Measurements from ENCODE around the gene PPIE. TPM values are rescaled to one million over a fixed set of nuclear protein-coding genes. Genes with fewer than 3 reads are reported as not detected.

Gene PPIE
- total RNA-seq, 2 experiments from 2014 or later: 64.1 to 68.7 TPM

GRCh38 chr1:39802496-39803260, 64.0 kb downstream of the PPIE start:
- intact Hi-C loops (cut with micrococcal nuclease): no loop called here
- Mint-ChIP-seq H3K27ac (no peak overlapping the region), H3K27me3 (no peaks in the 10 kb centered on the region), H3K4me1 (ENCODE audit: low read depth) (peaks cover 12% of the 10 kb centered on the region), H3K4me3 (no peak overlapping the region), H3K36me3 (peaks cover 6% of the 10 kb centered on the region), H3K9me3 (peaks cover 3% of the 10 kb centered on the region)
- ChIA-PET CTCF (interaction anchor here (0.6 to 1.1 kb wide), 3 partner anchors 100 to 536 kb away, joined by 3 to 4 read pairs (median 3); no protein-coding TSS in a partner anchor), POLR2A (no interaction called here)
- DNase-seq: no peak

- Mint-ChIP-seq H3K27ac (no peak overlapping the region), H3K9me3 (peaks cover 3% of the 10 kb centered on the region), H3K4me3 (no peak overlapping the region), H3K36me3 (peaks cover 6% of the 10 kb centered on the region), H3K27me3 (no peaks in the 10 kb centered on the region), H3K4me1 (ENCODE audit: low read depth) (no peaks in the 10 kb centered on the region)
- intact Hi-C loops (cut with micrococcal nuclease): no loop called here
- CTCF ChIA-PET: interaction anchor here (0.9 kb wide), 1 partner anchor 168 kb away, joined by 3 read pairs; no protein-coding TSS in a partner anchor
- DNase-seq: no peak
- POLR2A ChIA-PET: no interaction called here
Observed at GRCh38 chr1:39805385-39805784, 66.7 kb downstream of the PPIE start.

GRCh38 chr1:39808784-39809517, 70.3 kb downstream of the PPIE start:
- peaks cover 3% of the 10 kb centered on the region for H3K27me3 Mint-ChIP-seq
- ChIA-PET CTCF (interaction anchor here (1.3 kb wide), 1 partner anchor 9 kb away, joined by 4 read pairs; no protein-coding TSS in a partner anchor), POLR2A (no interaction called here)
- H3K9me3 Mint-ChIP-seq: peaks cover 3% of the 10 kb centered on the region
- H3K36me3 Mint-ChIP-seq: peaks cover 6% of the 10 kb centered on the region
- intact Hi-C loops (cut with micrococcal nuclease): no loop called here
- no peaks in the 10 kb centered on the region for H3K4me1 Mint-ChIP-seq (ENCODE audit: low read depth)
- H3K27ac Mint-ChIP-seq: no peak overlapping the region
- H3K4me3 Mint-ChIP-seq: no peak overlapping the region
- DNase-seq: no peak

- Mint-ChIP-seq H3K9me3 (no peaks in the 10 kb centered on the region), H3K4me1 (ENCODE audit: low read depth) (peaks cover 16% of the 10 kb centered on the region), H3K27ac (no peak overlapping the region), H3K4me3 (no peak overlapping the region), H3K27me3 (peaks cover 7% of the 10 kb centered on the region), H3K36me3 (no peaks in the 10 kb centered on the region)
- intact Hi-C loops (cut with micrococcal nuclease): no loop called here
- DNase-seq: no peak
- ChIA-PET POLR2A (no interaction called here), CTCF (no interaction called here)
Observed at GRCh38 chr1:39812913-39813312, 74.2 kb downstream of the PPIE start.

Other genes starting within 250 kb of the PPIE start
- gene BMP8A, start 247.2 kb upstream of the PPIE start, total RNA-seq: not detected
- 100 to 1,000 TPM; 261 to 265 TPM for gene PABPC4, start 162.1 kb upstream of the PPIE start, total RNA-seq
- under 1 TPM; 0.19 TPM for gene HEYL, start 99.2 kb upstream of the PPIE start, total RNA-seq
- not detected for gene NT5C1A, start 66.8 kb upstream of the PPIE start, total RNA-seq
- under 1 TPM; 0.43 to 0.61 TPM for gene HPCAL4, start 47.4 kb upstream of the PPIE start, total RNA-seq
- gene OXCT2, start 32.5 kb downstream of the PPIE start, total RNA-seq: 1 to 10 TPM; 1.2 to 1.9 TPM
- under 1 TPM; 0.53 to 0.55 TPM for gene BMP8B, start 50.0 kb downstream of the PPIE start, total RNA-seq
- gene TRIT1, start 144.6 kb downstream of the PPIE start, total RNA-seq: 10 to 100 TPM; 21.0 to 21.9 TPM
- under 1 TPM in 1 of 2 experiments, not detected in 1; 0.07 TPM for gene MYCL, start 163.0 kb downstream of the PPIE start, total RNA-seq
- 1 to 10 TPM; 6.0 to 7.5 TPM for gene MFSD2A, start 216.3 kb downstream of the PPIE start, total RNA-seq